HG03060 (cell line): ENCODE measurements around the gene C9orf153.
"Not testable (repeated sequence)": the region's sequence is repeated elsewhere in the genome, so short reads cannot be mapped to it uniquely, and the experiment has no call there.

Source experiments
- ATAC-seq: cut with Tn5 transposase; IDR thresholded peaks from one replicate; pipeline ENCODE4 v1.9.1; 2021; ENCODE audit warnings: low read depth, moderate number of reproducible peaks; ENCODE audit not compliant: unreplicated experiment

C9orf153 gene

GRCh38 chr9:86201474-86202337, 57.8 kb downstream of the C9orf153 start:
- ATAC-seq: no peak

GRCh38 chr9:86200599-86201162, 58.8 kb downstream of the C9orf153 start:
- no peak for ATAC-seq

GRCh38 chr9:86193088-86193487, 66.4 kb downstream of the C9orf153 start:
- no peak for ATAC-seq

- not testable (repeated sequence) for ATAC-seq
Observed at GRCh38 chr9:86190700-86191099, 68.8 kb downstream of the C9orf153 start.

- no peak for ATAC-seq
Observed at GRCh38 chr9:86187121-86187520, 72.3 kb downstream of the C9orf153 start.

- no peak for ATAC-seq
Observed at GRCh38 chr9:86186696-86187095, 72.8 kb downstream of the C9orf153 start.

GRCh38 chr9:86185872-86186271, 73.6 kb downstream of the C9orf153 start:
- no peak for ATAC-seq

- no peak for ATAC-seq
Observed at GRCh38 chr9:86184138-86184524, 75.3 kb downstream of the C9orf153 start.

- ATAC-seq: no peak
Observed at GRCh38 chr9:86183229-86184137, 76.0 kb downstream of the C9orf153 start.

GRCh38 chr9:86181379-86182315, 77.8 kb downstream of the C9orf153 start:
- no peak for ATAC-seq

GRCh38 chr9:86178503-86178902, 81.0 kb downstream of the C9orf153 start:
- ATAC-seq: no peak

GRCh38 chr9:86177995-86178394, 81.5 kb downstream of the C9orf153 start:
- ATAC-seq: no peak

- no peak for ATAC-seq
Observed at GRCh38 chr9:86176468-86176867, 83.0 kb downstream of the C9orf153 start.

- no peak for ATAC-seq
Observed at GRCh38 chr9:86175743-86176456, 83.6 kb downstream of the C9orf153 start.

- ATAC-seq: no peak
Observed at GRCh38 chr9:86175223-86175622, 84.2 kb downstream of the C9orf153 start.
